Lung microvascular endothelial cell (primary cell): Measurements from ENCODE around the gene E2F1. TPM values are rescaled to one million over a fixed set of nuclear protein-coding genes. Genes with fewer than 3 reads are reported as not detected.
A peak's percentile ranks its signal among the peaks of the same experiment; 100 is the strongest.

Source experiments
- DNase-seq, 2 donors: peaks; one replicate each; pipeline versions ENCODE4 v3.0.0 to v3.0.0-alpha.2; 2010; ENCODE audit warnings: low read depth in 2 of 2
- total RNA-seq: library from RNA; depleted of rRNA; stranded (reverse); fragments of >200 nt; gene quantifications from 2 replicates; pipeline ENCODE4 v1.2.1, GENCODE V29; 2014

Gene E2F1
- total RNA-seq, 1 donor from 2014 or later, result 2.8 TPM

DNA sequence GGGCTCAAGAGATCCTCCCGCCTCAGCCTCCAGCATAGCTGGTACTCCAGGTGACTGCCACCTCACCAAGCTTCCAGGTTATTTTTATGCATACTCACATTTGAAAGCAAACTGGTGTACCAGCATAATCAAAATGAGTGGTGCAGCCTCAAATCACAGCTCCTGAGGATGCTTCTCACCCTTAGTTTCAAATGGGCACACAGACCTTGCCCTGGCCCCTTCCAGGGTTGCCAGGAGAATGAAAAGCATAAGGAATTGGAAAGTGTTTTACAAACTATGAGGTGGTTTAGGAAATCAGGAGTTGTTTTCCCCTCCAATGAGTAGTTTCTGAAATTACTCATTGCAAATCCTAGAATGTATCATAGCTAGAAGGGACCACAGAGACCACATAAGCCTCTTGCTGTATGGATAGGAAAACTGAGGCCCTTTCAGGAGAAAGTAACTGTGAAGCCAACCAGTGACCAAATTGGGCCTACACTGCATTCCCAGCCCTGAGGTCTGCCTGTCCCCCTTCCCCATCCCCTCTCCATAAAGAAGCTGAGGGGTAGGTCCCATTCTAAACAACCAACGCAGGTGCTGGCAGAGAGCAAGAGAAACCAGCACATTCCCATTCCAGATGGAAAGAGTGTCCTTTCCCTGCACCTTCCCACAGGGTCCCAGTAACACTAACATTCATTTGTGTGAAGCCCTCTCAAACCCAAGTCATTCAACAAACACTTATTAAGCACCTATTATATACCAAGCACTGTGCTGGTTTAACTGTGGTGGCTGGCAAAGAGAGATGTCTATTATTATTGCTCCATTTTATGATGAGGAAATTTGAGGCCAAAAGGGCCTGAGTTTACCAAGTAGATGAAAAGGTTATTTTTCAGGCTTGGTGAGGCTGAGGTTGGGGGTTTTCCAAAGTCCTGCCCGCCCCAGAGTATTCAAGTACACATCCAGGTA, 2.1 kb upstream of the E2F1 start:
- no peak for DNase-seq

DNA sequence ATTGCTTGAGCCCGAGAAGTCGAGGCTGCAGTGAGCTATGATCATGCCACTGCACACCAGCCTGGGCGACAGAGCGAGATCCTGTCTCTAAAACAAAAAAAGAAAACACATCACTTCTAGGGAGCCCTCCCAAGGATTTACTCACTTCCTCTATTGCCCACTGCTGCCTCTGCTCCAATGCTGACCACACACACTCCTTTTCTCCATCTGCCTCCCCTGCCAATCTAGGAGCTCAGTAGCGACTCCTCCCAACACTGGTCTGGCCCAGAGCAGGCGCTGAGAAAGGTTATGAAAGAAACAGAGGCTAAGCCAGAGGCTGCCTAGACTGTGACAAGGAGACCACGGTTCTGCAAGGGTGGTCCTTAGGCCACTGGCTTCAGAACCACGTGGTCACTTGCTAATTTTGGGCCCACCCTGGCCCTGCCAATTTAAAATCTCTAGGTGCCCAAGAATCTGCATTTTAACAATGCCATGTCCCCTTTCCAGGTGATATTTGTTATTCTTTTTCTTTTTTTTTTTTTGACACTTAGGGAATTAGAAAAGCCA, 1.3 kb upstream of the E2F1 start:
- peak in 1 of 2 donors; percentile 58 for DNase-seq

DNA sequence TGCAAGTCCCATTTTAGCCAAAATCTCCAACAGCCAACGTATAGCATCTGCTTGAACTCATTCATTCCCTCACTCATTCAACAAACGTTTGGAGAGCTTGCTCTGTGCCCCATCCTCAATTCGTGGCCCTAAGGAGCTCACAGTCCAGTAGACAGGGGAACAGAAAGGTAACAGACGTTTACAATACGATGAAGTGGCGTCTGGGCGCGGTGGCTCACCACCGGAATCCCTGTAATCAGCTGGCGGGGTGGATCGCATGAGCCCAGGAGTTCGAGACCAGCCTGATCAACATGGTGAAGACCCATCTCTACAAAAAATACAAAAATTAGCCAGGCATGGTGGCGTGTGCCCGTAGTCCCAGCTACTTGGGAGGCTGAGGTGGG, 790 bp upstream of the E2F1 start:
- no peak for DNase-seq

DNA sequence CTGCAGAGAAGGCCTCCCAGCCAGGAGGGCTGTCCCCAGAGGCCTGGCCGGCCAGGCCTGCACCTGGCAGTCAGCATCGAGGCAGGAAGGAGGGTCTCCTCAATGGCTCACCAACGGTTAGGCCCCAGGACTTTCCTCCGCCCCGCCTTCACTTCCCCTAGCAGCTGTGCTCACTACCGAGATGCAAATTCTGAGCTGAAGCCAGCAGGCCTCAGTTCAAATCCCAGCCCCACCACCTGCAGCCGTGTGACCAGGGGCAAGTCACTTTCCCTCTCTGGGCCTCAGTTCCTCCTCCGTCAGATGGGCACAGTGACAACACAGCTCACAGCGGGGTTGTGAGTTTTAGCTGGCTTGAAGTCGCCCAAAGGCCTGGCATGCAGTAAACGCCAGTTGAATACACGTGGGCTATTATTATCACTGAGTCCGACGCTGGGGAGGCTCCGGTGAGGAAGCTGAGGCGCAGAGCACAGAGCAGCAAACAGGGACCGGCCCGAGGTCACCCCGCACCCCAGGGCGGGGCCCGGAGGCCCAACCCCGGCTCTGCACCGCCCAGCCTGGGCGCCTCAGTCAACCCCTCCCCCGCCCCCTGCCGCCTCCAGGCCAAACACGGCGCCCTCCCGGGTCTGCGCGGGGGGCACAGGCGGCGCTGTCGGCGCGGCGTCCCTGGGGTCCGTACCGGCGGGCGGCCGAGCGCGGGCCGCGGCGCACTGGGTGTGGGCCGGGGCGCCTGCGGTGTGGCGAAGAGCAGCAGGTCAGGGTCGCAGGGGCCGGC, 671 bp downstream of the E2F1 start:
- DNase-seq, result peak in 1 of 2 donors; percentile 20

DNA sequence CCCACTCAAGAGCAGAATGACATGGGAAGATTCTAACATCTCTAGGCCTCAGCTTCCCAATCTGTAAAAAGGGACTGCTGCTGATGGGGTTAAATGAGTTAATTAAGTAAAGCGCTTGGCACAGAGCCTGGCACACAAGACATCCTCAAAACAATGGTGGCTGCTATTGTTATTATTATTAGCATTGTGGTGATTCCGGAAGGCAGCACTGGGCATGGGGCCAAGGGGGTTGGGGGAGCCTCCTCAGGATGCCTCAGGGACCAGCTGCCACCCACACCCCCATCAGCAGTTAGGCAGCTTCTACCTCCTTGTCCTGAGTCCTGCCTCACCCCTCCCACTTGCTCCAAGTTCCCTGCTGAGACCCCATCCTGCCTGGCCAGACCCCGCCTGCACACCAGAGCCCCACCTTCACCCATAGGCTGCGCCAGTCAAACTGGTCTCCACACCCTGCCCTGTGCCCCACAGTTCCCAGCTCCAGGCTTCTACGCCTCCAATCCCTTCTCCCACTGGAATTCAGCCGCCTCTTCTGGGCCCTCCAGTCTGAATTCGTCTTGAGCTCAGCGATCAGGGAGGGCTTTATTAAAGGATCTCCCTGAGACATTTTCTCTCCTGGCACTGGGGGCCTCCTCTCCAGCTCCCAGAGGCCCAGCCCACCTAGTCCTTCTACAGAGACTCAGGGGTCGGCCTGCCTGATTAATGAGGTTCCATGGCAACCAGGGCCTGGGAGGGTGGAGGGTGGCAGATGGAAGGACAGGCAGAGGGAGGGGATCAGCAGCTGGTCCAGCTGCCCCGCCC, 1.5 kb downstream of the E2F1 start:
- peak; percentile 31 to 62 for DNase-seq

DNA sequence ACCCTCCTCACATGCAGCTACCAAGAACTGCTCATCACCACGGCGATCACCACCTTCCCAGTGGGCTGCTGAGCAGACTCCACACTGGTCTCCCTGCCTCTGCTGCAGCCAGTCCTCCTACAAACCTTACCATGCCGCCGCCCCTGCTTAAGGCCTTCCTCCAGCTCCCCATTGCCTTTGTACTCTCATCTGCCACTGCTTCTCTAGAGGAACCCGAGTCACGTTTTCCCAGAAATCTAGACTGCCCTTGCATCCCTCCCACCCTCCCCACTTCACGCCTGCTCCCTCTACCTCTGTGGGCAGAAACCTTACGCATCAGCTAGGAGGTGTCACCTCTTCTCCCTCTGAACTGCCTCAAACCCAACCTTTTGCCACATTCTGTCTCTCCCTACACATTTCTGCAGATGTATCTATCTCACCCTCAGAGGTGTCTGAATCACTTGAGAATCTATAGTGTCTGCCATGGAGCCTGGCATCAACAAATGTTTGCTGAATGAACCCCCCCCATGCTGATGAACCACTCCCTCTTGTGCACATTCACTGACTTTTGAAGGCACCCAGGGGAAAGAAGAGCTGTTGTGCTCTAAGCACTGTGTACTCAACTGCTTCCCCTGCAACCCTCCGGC, 4.3 kb downstream of the E2F1 start:
- no peak for DNase-seq

DNA sequence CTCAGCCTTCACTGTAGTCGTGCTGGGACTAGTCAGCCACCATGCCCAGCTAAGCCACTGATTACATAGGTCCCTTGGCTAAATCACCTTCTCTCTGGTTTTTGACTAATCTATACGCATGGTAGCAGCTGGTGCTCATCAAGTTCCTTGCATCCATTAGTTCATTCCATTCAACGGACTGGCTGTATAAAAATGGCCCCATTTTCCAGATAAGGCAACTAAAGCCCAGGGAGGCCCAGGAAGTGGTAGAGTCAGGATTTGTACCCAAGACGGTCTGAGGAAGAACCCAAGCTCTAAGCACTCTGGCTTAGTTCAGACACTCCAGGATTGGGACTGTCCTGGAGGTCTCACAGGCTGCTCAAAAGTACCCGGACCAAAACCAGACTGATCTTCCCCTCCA, 4.9 kb downstream of the E2F1 start:
- no peak for DNase-seq

DNA sequence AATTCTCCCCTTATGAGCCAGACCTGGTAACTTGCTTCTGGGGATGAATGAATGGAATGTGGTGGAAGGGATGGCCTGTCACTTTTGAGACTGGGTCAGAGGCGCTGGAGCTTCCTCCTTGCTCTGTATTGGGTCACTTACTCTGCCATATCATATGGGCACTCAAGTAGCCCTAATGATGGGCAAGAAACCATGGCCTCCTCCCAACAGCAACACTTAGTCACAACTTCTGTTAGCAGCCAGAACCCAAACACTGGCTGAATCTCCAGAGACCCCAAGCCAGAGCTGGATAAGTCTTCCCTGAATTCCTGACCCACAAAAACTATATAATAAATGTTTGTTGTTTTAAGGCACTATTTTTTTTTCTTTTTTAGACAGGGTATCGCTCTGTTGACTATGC, 5.5 kb downstream of the E2F1 start:
- DNase-seq, result no peak

DNA sequence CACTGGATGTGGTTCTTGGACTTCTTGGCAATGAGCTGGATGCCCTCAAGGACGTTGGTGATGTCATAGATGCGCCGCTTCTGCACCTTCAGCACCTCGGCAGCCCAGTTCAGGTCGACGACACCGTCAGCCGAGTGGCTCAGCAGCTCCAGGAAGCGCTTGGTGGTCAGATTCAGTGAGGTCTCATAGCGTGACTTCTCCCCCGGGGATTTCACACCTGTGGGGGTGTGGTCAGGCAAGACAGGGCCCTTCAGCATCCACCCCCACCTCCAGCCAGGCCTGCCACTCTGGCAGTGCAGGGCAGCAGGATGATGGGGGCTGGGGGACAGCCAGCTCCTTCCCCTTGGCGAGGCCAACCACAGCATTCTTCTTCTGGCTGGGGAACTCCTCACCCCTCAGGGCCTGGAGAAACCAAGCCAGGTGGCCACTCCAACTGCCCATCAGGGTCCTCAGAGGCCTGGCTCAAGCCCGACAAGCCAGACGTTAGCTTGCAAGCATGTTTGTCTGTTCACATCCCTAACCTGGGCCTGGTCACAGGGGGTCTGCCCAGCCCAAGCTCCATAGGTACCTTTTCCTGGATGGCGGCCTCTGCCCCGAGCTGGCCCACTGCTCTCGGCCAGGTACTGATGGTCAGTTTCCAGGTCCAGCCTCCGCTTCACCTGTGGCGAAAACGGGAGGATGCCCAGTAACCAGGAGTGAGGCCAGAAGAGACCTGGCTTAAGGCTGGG, 6.3 kb downstream of the E2F1 start:
- no peak for DNase-seq

DNA sequence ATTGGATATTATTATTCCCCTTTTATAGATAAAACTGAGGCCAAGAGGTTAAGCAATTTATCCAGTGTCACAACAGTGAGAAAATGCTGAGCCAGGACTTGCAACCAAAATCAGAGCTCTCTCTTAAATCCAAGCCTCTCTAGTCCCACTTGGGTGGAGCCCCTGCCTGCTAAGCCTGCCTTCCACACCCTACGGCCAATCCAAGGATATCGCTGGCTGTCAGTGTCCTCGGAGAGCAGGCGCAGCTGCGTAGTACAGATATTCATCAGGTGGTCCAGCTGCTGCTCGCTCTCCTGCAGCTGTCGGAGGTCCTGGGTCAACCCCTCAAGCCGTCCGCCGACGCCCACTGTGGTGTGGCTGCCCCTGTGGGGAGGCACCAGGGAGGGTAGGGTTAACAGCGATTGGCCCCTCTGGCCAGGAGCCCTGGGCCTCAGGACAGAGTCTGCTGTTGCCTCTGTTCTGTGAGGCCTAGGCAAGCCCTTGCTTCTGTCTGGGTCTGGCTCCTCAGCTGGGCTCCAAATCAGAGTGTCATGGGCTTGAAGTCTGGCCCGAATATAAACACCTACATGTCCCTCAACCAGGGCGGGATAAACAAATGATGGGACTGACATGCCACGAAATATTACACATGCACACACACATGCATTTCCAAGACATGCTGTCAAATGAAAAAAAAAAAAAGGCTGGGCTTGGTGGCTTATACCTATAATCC, 8.0 kb downstream of the E2F1 start:
- no peak for DNase-seq

DNA sequence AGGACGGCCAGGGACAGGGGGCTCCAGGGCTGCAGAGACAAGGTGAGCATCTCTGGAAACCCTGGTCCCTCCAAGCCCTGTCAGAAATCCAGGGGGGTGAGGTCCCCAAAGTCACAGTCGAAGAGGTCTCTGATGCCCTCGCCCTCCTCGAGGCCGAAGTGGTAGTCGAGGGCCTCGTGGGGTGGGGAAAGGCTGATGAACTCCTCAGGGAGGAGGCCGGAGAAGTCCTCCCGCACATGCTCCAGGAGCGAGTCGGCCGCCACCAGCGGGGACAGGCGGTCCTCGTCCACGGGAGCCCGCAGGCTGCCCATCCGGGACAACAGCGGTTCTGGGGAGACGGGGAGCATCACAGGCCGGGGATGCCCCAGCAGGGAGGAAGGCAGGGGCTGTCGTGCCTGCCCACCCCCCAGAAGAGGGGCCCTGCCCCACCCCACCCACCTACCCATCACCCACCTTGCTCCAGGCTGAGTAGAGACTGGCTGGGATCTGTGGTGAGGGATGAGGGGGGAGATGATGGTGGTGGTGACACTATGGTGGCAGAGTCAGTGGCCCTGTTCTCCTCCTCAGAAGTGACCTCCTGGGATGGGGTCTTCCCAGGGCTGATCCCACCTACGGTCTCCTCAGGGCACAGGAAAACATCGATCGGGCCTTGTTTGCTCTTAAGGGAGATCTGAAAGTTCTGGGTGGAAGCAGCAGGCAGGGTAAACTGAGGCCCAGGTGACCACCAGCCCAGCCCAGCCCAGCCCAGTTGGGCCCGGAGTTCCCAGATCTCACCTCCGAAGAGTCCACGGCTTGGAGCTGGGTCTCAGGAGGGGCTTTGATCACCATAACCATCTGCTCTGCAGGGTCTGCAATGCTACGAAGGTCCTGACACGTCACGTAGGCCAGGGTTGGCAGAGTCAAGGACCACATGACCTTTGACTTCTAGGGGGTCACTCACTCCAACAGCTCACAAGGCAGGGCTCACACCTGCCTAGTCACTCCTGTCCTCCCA, 9.2 kb downstream of the E2F1 start:
- no peak for DNase-seq

DNA sequence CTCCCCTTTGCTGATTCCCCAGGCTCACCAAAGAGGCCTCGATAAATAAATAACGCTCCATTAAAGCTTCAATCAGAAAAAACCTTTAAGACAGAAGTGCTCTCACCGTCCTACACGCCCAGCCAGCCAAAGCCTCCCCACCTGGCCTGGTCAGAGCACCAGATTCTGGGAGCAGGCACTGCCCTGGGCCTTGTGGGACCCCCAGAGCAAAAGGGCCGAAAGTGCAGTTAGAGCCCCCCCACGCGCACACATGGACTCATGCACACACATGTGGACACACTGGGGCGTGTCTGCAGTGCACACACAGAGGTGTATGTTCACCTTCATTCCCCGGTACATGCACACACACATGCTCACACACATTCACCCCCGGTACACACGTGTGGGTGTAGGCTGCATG, 10.1 kb downstream of the E2F1 start:
- DNase-seq, result no peak

DNA sequence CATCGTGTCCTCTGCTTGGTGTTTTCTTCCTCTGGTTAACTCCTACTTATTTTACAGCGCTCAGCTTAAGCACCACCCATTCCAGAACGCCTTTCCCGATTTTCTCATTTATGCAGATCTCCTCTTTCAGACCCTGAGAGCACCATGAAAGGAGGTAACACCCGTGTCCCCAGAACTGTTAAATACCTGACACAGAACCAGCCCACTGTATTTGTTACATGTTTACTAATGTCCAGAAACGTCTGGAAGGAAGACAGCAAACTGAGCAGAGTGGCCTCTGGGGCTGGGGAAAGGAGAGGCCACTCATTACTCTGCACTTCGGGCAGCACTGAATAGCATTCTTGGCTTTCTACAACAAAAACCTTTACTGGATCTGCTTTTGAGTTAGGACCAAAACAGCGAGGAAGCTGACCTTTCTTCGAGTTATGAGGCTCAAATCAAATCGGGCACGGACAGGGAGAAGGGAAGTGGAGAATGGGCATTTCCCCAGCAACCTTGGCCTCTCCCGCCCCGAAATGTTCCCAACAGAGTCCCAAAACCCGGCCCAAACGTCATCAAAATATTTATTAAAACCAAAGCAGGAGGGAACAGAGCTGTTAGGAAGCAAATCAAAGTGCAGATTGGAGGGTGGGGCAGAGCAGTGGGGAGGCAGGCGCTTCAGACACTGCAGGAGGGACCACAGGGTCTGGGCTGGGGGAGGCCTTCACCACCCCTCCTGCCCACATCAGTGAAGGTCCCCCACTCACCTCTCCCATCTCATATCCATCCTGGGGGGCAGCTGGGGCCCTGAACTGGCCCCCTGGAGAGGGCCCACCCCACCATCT, 10.8 kb downstream of the E2F1 start:
- DNase-seq, result no peak

DNA sequence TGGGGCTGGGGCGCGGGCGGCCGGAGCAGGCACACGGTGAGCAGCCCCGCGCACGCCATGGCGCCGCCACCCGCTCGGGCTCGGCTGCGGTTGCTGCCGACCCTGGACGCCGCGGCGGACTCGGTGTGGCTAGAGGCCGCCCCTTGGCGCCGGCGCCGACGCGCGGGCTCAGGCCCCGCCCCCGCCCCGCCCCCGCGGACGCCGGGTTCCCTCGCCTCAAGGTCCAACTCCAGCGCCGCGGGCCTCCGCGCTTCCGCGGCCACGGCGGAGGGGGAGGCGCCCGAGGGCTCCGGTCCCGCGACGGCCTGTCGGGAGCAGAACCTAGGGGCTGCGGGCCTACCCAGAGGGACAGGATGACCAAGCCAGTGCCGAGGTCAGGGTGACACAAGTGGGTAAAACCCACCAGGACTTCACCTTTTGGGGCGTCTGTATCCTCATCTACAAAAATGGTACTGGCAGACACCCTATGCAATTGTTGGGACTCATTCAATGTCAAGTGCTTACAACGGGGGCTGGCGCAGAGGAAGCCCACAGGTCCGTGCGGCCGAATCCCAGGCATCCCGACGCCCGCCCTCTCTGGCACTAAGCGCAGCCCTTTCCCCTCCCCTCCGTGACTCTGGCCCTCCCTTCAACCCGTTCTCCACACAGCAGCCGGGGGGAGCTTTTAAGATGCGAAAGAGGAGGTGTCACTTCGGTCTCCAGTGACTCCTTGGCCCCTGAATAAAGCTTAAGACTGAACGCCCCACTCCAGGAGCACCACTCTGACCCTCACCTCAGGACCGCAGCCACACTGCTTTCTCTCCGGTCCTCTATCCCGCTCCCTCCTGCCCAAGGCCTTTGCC, 11.7 kb downstream of the E2F1 start, which contains the start of gene NECAB3:
Gene NECAB3, minus strand, starts transcription at position 135 of the 842 bp plus-strand sequence. Its CDS starts 76 bp downstream, at position 59.
- DNase-seq, result peak; percentile 73 to 78

DNA sequence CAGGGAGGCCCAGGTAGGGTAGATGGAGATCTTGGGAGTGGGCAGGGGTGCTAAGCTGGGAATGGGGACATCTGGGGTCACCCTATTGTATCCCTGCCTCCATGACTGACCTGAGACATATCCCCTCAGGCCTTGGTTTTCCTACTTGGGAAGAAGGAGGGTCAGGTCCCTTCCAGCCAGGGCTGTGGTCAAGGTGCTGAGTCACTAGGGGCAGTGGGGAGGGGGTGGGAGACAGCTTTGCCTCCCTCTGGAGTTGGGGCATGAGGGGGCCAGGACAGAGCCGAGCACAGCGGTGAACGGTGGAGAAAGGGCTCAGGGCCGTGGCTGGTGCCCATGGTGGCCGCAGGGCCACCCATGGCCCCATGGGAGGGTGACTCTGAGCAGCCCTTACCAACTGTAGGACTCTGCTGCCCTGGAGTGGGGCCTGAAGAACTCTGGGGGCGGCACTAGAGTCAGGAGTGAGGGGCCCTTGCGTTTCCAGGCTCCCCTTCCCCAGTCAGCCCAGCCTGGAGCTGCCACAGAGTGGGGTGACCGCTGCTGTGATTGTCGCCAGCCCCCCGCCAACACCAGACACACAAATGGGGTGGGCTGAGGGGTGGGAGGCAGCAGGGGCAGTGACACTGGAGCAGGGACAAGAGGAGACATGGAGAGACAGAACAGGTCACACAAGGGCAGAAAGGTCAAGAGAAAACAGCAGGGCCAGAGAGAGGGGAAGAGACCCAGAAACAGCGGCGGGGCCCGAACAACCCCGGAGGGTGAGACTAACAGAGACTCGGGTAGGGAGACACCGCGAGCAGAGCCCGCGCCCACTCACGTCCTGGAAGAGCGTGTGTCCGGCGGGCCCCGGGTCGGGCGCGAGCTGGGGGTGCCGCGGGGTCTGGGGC, 12.5 kb downstream of the E2F1 start:
- no peak for DNase-seq

DNA sequence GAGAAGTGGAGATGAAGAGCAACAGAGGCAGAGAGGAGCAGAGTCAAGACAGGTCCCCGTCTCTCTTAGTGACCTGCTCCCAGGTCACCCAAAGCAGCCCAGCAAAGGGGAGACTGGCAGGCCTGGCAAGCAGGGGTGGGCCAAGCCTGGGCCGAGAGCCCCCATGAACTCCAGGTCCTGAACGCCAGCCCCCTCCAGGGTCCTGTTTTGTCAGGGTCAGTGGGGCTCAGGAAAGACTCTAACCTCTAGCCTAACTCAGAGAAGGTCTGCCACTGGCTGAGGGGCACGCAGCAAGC, 13.1 kb downstream of the E2F1 start:
- no peak for DNase-seq
